ENCODE data around the gene MARCHF6. TPM values are rescaled to one million over a fixed set of nuclear protein-coding genes. Genes with fewer than 3 reads are reported as not detected.

MARCHF6 gene
- total and polyA plus RNA-seq, 2 donors (not counting 1 experiment from before 2014, with no cell fraction given): 69.0 to 201 TPM

DNA sequence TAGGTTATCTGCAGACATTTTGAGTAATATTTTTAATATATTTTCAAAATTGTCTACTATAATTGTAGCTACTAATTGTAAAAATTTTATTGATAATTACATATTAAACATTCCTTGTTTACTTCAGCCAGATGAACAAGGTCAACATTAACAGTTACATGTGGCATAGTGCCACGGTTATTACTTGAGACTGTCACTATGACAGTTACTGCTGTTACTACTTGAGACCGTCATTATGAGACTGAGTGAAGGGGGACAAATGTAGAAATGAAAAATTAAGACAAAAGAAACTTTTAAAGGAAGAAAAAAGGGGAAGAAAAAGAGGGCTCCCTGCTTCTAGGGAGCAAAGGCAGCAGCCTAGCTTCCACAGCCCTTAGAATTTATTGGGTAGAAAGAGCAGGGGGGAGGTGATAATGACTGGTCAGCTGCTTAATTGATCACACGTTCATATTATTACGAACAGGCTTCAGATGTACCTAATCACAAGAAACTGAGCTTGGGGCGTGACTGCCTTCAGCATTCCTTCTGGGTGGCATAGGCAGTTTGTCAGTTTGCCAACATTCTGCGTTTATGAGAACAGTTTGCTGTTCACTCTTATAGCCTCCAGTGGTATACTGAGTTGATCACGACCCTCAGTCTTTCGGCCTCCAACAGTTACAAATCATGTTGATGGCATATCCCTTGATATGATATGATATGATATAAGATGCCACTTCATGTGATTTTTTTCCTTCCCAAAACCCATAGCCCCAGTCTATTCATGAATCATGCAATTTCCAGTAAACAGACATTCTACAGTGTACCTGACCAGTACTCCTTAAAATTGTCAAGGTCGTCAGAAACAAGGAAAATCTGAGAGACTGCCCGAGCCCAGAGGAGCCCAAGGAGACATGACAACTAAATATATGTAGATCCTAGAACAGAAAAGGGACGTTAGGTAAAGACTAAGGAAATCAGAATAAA is 13.1 kb downstream of the MARCHF6 start:
- Histone ChIP-seq H3K9me3 (ENCODE audit: control extremely low read depth in 1 of 3, control insufficient read depth in 2 of 3, insufficient read depth in 1 of 3, low read length in 2 of 3) (no peaks in the 10 kb centered on the region), H2AFZ (ENCODE audit: insufficient read depth, low read depth, low read length, poor library complexity, severe bottlenecking) (no peak overlapping the region), H3K27ac (ENCODE audit: low read length in 2 of 2) (no peak overlapping the region), H3K79me2 (ENCODE audit: control insufficient read depth, insufficient read depth, low read length) (peaks cover 99% of the 10 kb centered on the region), H4K20me1 (ENCODE audit: control insufficient read depth, insufficient read depth, low read length, poor library complexity, severe bottlenecking) (peaks cover 96% of the 10 kb centered on the region), H3K27me3 (replicated peaks in 1 of 4; ENCODE audit: control extremely low read depth in 1 of 4, control insufficient read depth in 3 of 4, insufficient read depth in 4 of 4, low read length in 3 of 4) (no peaks in the 10 kb centered on the region), H3K4me3 (ENCODE audit: control extremely low read depth in 1 of 5, extremely low read depth in 1 of 5, insufficient read depth in 1 of 5, low read depth in 2 of 5, low read length in 4 of 5) (no peak overlapping the region), H3K9ac (ENCODE audit: low read length) (no peak overlapping the region), H3K4me1 (ENCODE audit: control insufficient read depth in 2 of 2, insufficient read depth in 2 of 2, low read length in 2 of 2) (peaks cover 28 to 42% of the 10 kb centered on the region in 2 donors), H3K36me3 (replicated peaks in 1 of 2; ENCODE audit: control extremely low read depth in 1 of 2, control insufficient read depth in 1 of 2, extremely low read depth in 1 of 2, insufficient read depth in 2 of 2, low read length in 1 of 2) (peaks cover 0 to 3% of the 10 kb centered on the region in 2 experiments), H3K4me2 (replicated peaks; ENCODE audit: low read depth, low read length, poor library complexity, severe bottlenecking) (no peak overlapping the region)
- POLR2A ChIA-PET: no interaction called here
- intact Hi-C loops (cut with micrococcal nuclease): no loop called here
- Mint-ChIP-seq H3K4me3 (no peak overlapping the region), H3K27ac (no peak overlapping the region), H3K9me3 (ENCODE audit: insufficient read depth) (no peaks in the 10 kb centered on the region), H3K4me1 (peaks cover 80% of the 10 kb centered on the region), H3K27me3 (no peaks in the 10 kb centered on the region)
- CTCF ChIA-PET: interaction anchor here (1.3 to 1.7 kb wide), 2 partner anchors 14 to 83 kb away, joined by 4 to 5 read pairs; partner anchors contain the start of gene MARCHF6
- ATAC-seq (ENCODE audit: low read depth) (no peak), DNase-seq (no peak)
- TF ChIP-seq CTCF (IDR thresholded peaks at IDR 0.05) (no peak), EZH2 (IDR thresholded peaks at IDR 0.05; ENCODE audit: borderline replicate concordance, insufficient read depth, low read depth, low read length, poor library complexity, severe bottlenecking) (no peak)
- WGBS (ENCODE audit: insufficient coverage): 86% methylated on average over 3 of the region's 11 CpGs

DNA sequence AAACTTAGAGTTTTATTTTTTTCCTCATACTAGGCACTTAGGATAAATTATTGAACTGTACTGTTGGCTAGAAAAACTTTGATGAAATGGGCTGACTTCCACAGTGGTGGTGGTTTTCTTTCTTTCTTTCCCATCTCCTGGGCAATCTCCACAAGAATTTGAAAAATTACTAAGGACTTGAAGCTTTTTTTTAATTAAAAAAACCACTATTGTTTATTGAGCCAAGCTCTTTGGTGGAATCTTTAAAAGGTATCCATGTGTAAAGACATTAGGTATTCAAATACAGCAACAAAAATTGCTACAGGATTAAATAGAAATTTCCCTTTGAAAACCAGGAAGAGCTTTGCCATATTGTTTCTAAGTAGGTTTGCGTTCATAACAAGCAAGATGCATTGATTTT is 14.1 kb downstream of the MARCHF6 start:
- Mint-ChIP-seq H3K4me1 (peaks cover 81% of the 10 kb centered on the region), H3K9me3 (ENCODE audit: insufficient read depth) (no peaks in the 10 kb centered on the region), H3K27me3 (no peaks in the 10 kb centered on the region), H3K4me3 (no peak overlapping the region), H3K27ac (no peak overlapping the region)
- no peak overlapping the region for H2AFZ ChIP-seq (ENCODE audit: insufficient read depth, low read depth, low read length, poor library complexity, severe bottlenecking)
- ATAC-seq (ENCODE audit: low read depth) (no peak), DNase-seq (no peak)
- no CpG with 5 or more reads among the region's 1 CpG for WGBS (ENCODE audit: insufficient coverage)
- no peak overlapping the region for H3K4me3 ChIP-seq (ENCODE audit: control extremely low read depth in 1 of 5, extremely low read depth in 1 of 5, insufficient read depth in 1 of 5, low read depth in 2 of 5, low read length in 4 of 5)
- H3K9me3 ChIP-seq (ENCODE audit: control extremely low read depth in 1 of 3, control insufficient read depth in 2 of 3, insufficient read depth in 1 of 3, low read length in 2 of 3): no peaks in the 10 kb centered on the region
- no peaks in the 10 kb centered on the region for H3K27me3 ChIP-seq (replicated peaks in 1 of 4; ENCODE audit: control extremely low read depth in 1 of 4, control insufficient read depth in 3 of 4, insufficient read depth in 4 of 4, low read length in 3 of 4)
- H3K79me2 ChIP-seq (ENCODE audit: control insufficient read depth, insufficient read depth, low read length): peaks cover 99% of the 10 kb centered on the region
- ChIA-PET POLR2A (no interaction called here), CTCF (interaction anchor here (1.3 to 1.7 kb wide), 2 partner anchors 15 to 84 kb away, joined by 4 read pairs; partner anchors contain the start of gene MARCHF6)
- H3K36me3 ChIP-seq (replicated peaks in 1 of 2; ENCODE audit: control extremely low read depth in 1 of 2, control insufficient read depth in 1 of 2, extremely low read depth in 1 of 2, insufficient read depth in 2 of 2, low read length in 1 of 2): peaks cover 0 to 3% of the 10 kb centered on the region in 2 experiments
- H3K9ac ChIP-seq (ENCODE audit: low read length): no peak overlapping the region
- peaks cover 28 to 45% of the 10 kb centered on the region in 2 donors for H3K4me1 ChIP-seq (ENCODE audit: control insufficient read depth in 2 of 2, insufficient read depth in 2 of 2, low read length in 2 of 2)
- intact Hi-C loops (cut with micrococcal nuclease): no loop called here
- H4K20me1 ChIP-seq (ENCODE audit: control insufficient read depth, insufficient read depth, low read length, poor library complexity, severe bottlenecking): peaks cover 97% of the 10 kb centered on the region
- H3K27ac ChIP-seq (ENCODE audit: low read length in 2 of 2): no peak overlapping the region
- no peak overlapping the region for H3K4me2 ChIP-seq (replicated peaks; ENCODE audit: low read depth, low read length, poor library complexity, severe bottlenecking)
- no peak for TF ChIP-seq EZH2 (IDR thresholded peaks at IDR 0.05; ENCODE audit: borderline replicate concordance, insufficient read depth, low read depth, low read length, poor library complexity, severe bottlenecking)
- TF ChIP-seq CTCF (IDR thresholded peaks at IDR 0.05): no peak
